Stimulated activated naive CD8-positive, alpha-beta T cell treated with anti-CD3 and anti-CD28 coated beads, Interleukin-15, Interleukin-2, amounts not matched to agents 100 U/mL and 50 U/mL, for 24 hours (primary cell): Measurements from ENCODE around the gene HTT-AS.
"Not testable (repeated sequence)": the region's sequence is repeated elsewhere in the genome, so short reads cannot be mapped to it uniquely, and the experiment has no call there.

Experiments
- ATAC-seq: fragments of 150-1000 bp; cut with Tn5 transposase; one replicate; pipeline ENCODE4 v1.10.0; 2021
- DNase-seq: peaks from one replicate; pipeline ENCODE4 v3.0.0; 2021

Gene HTT-AS

DNA sequence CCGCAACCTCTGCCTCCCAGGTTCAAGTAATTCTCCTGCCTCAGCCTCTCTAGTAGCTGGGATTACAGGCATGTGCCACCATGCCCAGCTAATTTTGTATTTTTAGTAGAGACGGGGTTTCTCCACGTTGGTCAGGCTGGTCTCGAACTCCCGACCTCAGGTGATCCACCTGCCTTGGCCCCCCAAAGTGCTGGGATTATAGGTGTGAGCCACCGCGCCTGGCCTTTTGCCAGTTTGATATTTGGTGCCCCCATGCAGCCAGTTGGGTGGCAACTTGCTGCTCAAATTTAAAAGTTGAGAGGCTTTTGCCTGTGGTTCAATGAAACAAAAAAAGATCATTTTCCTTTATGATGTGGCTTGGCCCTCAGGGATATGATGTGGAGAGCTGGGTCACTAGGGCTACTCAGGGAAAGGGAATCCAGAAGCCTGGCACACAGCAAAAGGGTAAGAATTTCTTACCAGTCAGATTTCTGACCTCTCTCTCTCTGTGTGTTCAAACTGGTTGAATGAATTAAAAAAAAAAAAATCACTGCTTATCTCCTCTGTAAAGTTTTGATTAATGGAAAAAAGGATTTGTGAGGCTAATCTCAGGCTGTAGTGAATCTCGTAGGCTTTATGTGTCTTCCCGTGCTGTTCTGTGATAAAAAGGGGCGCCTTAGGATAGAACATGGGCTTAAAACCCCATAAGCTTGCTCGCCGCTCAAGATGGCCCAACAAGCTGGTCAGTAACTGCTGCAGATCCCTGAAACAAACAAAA is 23.0 kb downstream of the HTT-AS start:
- ATAC-seq, DNase-seq: not testable (repeated sequence)

DNA sequence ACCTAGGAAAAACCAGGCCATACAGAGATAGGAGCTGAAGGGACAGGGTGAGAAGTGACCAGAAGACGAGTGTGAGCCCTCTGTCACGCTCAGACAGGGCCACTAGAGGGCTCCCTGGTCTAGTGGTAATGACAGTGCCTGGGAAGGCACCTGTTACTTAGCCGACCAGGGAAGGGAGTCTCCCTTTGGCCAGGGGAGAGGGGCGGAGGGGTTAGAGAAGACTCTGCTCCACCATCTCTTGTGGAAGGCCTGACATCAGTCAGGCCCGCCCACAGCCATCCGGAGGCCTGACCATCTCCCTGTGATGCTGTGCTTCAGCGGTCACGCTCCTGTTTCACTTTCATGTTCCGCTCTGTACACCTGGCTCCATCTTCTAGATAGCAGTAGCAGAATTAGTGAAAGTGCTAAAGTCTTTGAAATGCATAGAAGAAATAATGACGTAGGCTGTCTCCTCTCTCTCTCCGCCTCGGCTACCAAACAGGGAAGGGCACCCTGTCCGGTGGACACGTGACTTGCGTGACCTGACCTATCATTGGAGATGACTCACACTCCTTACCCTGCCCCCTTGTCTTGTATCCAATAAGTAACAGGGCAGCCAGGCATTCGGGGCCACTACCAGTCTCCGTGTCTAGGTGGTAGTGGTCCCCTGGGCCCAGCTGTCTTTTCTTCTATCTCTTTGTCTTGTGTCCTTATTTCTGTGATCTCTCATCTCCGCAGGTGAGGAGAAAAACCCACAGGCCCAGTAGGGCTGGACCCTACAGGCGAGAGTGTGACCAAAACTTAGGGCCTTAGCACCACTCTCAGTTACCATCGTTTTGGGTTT is 26.7 kb downstream of the HTT-AS start:
- ATAC-seq (peak; percentile 99), DNase-seq (peak; percentile 80)

DNA sequence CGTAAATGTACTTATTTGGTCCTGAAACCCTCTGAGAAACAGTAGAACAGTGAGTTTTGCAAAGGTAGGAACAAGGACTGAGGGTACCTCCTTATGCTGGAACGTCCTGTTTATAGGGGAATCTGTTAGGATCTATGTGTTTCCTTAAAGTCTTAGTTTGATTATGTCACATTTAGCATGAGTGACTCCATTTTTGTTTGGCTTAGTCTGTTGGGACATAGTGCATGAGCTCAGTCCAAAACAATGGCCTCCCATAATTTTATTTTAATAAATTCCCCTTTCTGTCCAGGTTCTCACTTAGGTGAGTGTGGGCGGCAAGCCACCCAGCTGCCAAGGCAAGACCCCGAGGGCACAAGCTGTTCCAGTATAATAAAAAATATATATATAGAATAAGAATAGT is 27.7 kb downstream of the HTT-AS start:
- DNase-seq (no peak), ATAC-seq (no peak)

DNA sequence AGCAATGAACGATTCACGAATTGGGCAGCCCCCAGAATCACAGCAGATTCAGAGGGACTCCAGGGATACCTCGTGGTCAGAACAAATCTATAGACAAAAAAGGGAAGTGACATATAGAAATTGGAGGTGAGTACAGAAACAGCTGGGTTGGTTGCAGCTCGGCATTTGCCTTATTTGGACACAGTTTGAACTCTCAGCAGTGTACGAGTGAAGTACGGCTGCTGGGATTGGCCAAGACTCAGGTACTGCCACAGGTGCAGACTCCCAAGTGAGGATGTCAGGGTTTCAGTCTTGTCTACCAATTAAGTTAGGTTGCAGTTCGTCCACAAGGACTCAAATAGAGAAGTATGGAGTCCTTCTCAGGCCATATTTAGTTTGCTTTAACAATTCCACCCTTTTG is 28.2 kb downstream of the HTT-AS start:
- DNase-seq, result no peak
- no peak for ATAC-seq

DNA sequence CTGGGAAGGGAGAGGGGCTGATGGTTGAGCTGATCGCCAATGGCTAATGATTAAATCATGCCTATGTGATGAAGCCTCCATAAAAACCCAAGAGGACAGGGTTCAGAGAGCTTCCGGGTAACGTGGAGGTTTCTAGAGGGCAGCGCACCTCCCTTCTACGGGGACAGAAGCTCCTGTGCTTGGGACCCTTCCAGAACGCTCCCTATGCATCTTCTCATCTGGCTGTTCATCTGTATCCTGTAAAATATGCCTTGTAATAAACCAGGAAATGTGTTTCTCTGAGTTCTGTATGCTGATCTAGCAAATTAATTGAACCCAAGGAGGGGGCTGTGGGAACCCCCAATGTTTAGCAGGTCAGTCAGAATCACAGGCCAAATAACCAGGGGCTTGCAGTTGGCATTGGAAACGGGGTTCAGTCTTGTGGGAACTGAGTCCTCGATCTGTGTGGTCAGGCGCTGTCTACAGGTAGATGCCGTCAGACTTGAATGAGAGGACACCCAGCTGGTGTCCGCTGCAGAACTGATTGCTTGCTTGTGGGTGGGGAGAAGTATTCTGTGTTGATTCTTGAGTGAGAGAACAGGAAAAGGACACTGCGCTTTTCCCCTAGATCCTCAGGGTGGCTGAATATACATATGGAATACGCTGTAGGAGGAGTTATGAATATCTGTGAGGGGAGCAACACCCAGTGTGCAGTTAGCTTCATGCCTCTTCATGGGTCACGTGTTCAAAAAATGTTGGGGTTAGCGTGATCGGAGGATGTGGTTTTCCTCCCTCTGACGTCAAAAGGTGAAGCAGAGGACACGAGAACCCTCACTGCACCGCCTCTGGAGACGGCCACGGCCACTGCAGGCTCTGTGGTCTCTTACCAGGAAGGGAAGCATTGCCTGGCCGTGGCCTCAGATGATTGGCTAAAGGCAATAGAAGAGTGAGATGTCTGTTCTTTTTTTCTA is 29.2 kb downstream of the HTT-AS start:
- ATAC-seq (peak; percentile 15), DNase-seq (peak; percentile 65)

DNA sequence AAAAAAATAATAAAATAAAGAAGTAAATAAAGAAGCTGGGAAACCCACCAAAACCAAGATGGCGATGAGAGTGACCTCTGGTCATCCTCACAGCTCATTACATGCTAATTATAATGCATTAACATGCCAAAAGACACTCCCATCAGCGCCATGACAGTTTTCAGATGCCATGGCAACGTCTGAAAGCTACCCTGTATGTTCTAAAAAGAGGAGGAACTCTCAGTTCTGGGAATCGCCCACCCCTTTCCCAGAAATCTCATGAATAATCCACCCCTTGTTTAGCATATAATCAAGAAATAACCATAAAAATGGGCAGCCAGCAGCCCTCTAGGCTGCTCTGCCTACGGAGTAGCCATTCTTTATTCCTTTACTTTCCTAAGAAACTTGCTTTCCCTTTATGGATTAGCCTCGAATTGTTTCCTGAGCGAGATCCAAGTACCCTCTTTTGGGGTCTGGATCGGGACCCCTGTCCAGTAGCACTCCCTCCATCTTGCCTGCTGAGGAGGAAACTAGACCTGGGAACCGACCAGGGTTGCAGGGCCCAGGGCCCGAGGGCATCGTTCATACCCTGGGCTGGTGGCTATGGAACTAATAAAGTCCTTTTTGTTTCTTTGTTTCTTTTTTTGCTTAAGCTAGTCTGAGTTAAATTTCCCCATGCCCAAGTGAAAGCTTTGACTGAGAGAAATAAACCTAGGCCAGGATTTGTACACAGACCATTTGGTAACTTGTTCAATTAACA is 30.9 kb downstream of the HTT-AS start:
- no peak for DNase-seq
- ATAC-seq, result no peak

DNA sequence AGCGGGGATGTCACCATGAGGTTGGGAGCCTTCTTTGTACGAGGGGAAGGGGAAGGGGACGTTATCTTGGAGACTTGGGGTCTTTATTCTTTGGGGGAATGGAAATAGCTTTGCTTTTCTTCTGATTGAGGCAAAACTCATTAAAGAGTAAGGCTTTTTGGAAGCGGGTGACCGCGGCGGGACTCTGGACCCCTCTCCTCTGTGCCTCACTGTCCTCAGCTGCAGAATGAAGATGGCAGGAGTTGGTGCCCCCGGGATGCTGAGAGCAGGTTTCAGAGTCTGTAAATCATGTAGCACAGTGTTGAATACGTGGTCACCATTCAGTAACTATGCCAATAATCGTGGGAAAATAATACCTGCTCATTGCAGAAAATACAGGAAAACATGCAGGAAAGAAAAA is 32.1 kb downstream of the HTT-AS start:
- ATAC-seq (no peak), DNase-seq (no peak)

DNA sequence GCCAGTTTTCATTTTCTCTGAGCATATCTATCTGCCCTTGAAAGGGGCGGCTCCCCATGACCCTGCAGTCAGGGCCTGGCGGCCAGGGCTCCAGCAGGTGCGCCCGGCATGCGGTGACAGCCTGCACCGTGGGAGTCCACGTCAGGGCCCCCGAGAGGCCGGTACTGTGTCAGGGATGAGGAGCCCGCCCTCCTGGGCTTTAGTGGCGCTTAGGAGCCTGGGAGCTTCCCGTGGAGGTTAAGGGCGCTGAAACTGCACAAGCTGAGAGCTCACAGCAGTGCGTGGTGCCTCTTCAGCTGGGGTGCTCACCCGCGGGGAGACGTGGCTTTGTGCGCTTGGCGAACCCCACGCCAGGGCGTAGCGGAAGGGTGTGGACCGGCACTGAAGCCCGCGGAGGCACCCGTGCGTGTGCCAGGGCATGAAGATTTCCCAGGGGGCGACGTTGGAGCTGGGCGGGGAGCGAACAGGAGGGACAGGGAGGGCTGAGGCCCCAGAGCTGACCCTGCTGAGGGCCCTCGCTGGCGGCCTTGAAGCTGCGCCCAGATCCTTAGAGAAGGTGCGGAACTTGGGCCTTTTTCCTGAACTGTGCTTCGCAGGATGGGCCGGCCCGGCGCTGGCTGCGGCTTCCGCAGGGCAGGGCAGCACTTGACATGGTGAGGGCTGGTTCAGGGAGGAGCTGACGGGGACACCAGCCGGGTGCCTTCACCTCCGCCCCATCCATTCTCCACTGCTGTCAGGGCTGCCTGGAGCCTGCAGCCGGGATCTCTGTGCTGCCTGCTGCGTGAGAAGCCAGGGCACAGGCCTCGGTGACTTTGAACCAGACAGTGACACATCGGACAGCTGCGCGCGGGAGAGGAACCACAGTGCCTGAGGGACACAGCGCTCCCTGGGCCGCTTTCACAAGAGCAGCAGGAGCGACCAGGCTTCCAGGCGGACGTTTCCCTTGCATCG is 32.9 kb downstream of the HTT-AS start:
- DNase-seq (peak; percentile 34), ATAC-seq (peak; percentile 47)

DNA sequence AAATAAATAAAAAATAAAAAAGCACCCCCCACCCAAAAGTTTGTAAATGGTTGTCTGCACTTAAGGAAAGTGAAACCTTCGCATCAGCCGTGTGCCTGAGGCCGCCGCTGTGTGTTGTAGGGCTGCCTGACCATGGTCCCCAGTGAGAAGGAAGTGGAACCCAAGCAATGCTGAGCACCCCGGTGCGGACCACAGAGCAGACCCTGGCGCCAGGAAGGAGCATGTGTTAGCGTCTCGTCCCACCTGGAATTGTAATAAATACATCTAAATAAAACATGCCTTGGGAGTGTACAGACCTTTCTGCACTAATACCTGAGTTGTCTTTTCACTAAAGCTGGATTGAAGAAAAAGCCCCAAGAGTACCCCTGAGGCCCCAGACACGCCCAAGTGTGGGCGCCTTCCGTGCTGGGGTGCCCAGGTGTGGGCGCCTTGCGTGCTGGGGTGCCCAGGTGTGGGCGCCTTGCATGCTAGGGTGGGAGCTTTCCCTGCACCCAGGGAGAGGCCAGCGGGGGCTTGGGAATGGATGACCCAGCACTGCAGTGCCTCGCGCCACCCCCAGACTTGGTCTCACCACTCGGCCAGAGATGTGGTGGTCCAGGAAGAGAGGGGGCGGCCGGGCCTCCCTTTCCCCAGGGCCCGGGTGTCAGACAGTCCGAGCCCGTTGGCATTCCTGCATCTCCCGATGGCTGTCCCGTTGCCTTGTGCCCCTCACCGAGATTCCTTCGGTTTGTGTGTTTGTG is 33.7 kb downstream of the HTT-AS start:
- ATAC-seq (no peak), DNase-seq (no peak)

DNA sequence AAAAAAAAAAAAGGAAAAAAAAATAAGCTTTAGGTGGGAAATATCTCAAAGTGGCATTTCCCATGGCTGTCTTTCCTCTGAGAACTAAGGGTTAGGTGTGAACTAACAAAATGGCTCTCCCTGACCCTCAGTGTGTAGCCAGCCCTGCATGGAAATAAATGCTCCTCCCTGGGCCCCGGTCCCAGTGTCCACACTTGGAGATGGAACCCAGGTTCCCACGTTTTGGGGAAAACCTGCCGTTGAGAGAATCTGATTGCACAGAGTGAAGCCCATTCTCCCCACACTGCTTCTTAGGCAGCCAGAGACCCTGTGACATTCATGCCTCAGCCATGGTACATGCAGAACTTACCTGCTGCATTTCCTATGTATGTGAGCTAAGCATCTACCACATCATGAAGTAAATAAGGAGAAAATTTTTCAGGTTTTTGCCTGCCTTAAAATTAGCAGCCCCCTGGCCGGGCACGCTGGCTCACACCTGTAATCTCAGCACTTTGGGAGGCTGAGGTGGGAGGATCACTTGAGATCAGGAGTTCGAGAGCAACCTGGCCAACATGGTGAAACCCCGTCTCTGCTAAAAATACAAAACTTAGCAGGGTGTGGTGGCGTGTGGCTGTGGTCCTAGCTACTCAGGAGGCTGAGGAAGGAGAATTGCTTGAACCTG is 34.5 kb downstream of the HTT-AS start:
- no peak for ATAC-seq
- no peak for DNase-seq

DNA sequence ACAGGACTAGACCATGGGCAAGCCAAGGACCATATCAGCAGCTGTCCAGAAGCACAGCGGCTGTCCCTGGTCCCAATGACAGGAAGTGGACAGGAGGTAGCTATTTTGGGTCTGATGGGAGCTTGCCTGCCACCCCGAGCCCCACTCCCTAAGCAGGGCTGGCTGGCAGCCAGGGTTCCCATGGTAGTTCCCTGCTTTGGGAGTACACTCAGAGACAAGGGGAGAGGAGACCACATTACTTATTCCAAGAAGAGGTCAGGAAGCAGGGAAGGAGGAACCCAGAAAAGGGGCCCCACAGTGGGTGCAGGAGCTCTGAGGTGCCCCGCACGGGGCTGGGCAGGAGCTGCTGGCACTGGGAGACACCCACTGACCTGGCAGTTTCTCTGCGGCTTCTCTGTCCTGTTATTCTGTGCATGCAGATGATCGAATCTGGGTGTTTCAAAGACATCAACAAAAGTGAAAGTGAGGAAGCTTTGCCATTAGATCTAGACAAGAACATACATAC is 36.3 kb downstream of the HTT-AS start:
- ATAC-seq (no peak), DNase-seq (no peak)

DNA sequence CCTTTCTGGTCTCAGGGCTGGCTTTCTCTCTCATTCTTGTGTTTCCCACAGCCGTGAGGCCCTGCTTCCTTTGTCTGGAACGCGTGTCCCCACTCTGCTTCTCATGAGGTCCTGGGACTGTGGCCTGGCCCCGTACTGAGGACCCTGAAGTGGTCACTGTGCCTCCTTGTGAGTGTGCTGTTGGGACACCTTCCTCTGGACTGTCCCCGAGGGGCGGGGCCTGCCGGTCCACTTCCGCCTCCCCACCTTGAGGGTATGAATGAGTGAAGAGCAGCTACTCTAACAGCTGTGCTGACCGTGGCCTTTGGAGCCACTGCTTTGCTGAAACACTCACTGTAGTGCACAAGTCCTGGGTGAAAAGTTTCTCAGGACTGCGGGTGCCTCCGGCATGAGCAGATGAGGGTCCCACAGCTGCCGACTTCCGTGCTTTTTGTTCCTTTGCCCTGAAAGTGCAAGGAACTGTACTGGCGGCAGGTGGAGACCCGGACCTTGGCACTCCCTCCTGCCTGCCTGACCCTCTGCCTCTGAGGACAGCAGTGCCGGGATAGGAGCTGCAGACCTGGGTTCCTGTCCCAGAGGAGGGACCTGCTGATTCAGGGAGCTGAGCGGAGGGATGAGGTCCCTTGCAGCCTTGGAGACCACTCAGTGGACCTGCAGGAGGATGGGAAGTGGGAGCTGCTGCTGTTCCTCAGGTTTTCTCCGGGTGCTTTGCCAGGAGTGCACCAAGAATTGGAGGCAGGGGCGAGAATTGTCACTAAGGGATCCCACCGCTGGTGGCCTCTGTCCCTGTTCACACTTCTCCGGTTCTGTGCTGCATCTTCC is 38.0 kb downstream of the HTT-AS start:
- ATAC-seq (no peak), DNase-seq (no peak)

DNA sequence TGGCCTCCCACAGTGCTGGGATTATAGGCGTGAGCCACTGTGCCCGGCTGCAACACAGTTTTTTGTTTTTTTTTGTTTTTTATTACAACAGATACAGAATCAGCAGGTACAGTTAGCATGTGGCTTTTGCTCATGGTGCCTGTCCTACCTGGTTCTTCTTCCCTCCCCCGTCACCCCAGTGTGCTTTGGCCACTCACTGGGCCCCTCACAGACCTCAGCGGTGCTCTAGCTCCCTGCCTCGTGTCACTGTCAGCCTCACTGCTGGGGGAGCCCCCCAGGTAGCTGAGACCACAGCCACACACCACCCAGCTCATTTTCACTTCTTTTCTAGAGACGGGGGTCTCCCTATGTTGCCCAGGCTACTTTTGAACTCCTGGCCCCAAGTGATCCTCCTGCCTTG is 38.7 kb downstream of the HTT-AS start:
- DNase-seq (no peak), ATAC-seq (no peak)

DNA sequence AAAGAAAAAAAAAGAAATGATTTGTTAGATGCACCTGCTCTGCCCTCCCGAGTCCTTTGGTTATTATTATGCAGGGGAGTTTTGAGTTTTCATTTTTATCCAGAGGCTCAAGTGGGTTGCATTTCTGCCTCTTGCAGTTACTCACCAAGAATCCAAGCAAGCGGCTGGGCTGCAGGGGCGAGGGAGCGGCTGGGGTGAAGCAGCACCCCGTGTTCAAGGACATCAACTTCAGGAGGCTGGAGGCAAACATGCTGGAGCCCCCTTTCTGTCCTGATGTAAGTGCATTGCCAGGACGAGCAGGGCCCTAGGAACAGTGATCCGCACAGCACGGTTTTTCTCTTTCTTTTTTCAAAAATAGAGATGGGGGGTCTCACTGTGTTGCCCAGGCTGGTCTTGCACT is 39.1 kb downstream of the HTT-AS start:
- DNase-seq (no peak), ATAC-seq (no peak)

DNA sequence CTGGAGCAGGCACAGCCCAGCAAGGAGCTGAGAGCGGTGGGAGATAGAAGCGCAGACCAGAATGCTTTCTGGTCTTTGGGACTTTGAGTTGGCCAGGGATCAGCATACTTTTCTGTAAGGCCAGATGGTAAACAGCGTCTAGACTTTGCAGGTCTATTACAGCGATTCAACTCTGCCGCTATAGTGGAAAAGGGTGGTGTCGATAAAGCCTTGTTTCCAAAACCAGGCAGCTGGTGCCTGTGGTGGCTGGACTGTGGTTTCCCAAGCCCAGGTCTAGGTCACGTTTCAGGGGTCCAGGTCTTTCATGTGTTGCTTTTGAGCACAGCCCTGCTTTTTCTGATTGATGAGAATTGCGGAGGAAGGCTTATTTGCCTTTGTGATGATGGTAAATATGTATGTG is 40.1 kb downstream of the HTT-AS start:
- ATAC-seq (no peak), DNase-seq (no peak)

DNA sequence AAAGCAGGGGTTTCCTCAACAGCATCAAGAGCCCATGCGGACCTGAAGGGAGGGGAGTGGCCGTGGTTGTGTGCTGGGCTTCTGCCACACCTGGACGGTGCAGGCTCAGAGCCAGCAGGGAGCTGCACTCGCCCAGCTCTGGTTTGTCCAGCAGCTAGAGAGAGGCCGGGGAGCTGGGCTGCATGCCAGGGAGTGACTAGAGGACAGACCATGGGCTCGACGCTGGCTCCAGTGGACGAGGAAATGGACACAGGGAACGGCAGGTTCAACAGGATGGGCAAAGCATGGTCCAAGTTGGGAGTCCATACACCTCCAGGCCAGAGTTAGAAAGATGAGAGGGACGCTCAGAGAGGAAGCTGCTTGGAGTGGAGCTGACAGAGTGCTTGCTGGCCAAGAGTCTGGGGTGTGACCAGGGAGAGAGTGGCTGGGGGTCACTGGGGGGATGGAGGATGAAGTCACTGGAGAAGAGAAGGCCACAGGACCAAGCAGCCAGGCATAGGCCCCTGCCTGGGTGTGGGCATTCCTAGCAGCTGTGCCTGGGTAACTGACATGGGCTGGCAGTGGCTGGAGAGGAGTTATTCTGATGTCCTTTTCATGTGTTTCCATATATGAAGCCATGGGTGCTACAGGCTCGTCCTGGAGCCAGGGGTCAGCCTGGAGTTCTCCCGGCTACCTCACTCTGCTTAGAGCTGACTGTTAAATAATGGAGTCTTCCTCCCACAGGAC is 42.8 kb downstream of the HTT-AS start:
- DNase-seq (no peak), ATAC-seq (no peak)

DNA sequence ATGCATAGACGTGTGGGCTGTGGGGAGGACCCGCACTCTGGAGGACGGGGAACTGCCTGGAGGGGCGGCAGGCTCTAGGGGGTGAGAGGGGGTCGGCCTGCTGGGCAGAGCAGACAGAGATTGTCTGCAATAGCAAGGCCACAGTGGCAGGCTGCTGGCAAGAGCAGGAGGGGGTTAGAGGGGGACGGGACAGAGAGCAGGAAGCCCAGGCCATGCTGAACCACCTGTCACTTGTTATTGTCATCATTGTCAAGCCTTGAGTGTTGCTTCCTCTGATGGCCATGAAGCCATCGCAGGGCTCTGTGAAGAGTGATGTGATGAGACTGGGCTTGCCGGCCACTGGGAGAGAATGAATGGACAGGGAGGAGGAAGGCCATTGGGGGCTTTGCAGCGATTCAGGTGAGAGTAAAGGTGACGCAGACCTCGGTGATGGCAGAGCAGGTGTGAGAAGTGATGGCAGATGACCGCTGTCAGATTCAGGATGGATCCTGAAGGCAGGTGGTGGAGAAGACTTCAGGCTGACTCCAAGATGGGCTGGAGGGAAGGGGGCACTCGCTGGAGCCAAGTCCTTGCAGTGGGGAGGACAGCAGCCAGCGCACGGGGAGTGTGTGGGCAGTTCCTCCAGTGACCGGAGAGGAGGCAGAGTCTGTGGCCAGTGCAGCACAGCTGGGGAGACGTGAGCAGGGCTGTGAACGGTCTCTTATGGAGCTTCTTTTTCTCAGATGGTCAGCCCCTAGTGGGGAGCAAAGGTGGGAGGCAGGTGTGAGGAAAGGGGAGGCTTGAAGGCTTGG is 43.6 kb downstream of the HTT-AS start:
- no peak for DNase-seq
- no peak for ATAC-seq
